ENCODE results near the gene ERC1.

Gene ERC1

DNA sequence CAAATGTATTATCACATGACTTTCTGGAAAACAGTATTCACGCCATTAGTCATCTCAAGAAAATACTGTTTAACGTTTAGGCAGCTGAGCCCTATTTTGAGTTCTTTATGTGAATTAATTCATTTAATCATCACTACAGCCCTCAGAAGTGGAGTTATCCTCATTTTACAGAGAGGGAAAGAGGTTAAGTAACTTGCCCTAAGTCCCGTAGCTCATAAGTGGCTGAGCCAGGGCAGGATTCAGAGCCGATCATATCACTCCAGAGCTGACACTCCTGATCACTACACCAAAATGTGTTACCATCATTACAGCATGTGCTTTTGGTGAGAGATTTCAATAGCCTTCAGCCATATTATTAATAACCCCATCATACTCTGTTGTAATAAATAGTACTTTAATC is 392.7 kb downstream of the ERC1 start:
- peaks cover 17% of the 10 kb centered on the region for H3K36me3 Mint-ChIP-seq
- no peaks in the 10 kb centered on the region for H3K4me1 Mint-ChIP-seq
- no peak overlapping the region for H3K4me3 Mint-ChIP-seq
- ATAC-seq = no peak
- H3K27ac Mint-ChIP-seq = no peak overlapping the region
- no peaks in the 10 kb centered on the region for H3K9me3 Mint-ChIP-seq
- no peaks in the 10 kb centered on the region for H3K27me3 Mint-ChIP-seq

GRCh38 chr12:1384910-1385309 is 393.9 kb downstream of the ERC1 start:
- H3K4me3 Mint-ChIP-seq = no peak overlapping the region
- H3K9me3 Mint-ChIP-seq = no peaks in the 10 kb centered on the region
- no peaks in the 10 kb centered on the region for H3K27me3 Mint-ChIP-seq
- H3K36me3 Mint-ChIP-seq = peaks cover 17% of the 10 kb centered on the region
- no peaks in the 10 kb centered on the region for H3K4me1 Mint-ChIP-seq
- no peak for ATAC-seq
- H3K27ac Mint-ChIP-seq = no peak overlapping the region

GRCh38 chr12:1391722-1392121 is 400.7 kb downstream of the ERC1 start:
- Mint-ChIP-seq H3K27me3 (no peaks in the 10 kb centered on the region), H3K27ac (no peak overlapping the region), H3K9me3 (no peaks in the 10 kb centered on the region), H3K4me3 (no peak overlapping the region), H3K4me1 (no peaks in the 10 kb centered on the region), H3K36me3 (peaks cover 47% of the 10 kb centered on the region)
- no peak for ATAC-seq

DNA sequence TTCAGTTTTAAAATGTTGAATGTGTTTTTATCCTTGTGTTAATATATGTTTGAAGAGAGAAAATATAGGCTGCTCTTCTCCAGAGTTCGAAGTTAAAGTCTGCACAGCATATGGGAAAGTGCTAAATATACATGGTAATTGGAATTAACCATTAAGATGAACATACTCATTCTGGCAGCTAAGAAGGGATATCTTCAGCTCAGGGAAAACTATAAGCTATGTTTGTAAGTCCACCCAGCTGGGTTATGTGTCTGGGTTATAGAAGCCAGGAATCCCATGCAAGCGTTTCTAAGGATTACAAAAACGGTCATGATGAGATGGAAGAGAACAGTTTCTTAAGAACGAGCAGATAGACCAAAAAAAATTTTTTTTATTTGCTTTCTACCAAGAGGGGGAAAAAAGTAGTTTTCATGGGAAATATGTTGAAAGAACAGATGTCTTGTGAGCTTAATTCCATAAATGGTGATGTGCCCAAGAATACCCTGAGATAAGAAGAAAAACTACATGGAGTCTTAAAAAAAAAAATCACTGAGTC is 404.5 kb downstream of the ERC1 start:
- no peaks in the 10 kb centered on the region for H3K27me3 Mint-ChIP-seq
- H3K9me3 Mint-ChIP-seq = no peaks in the 10 kb centered on the region
- no peaks in the 10 kb centered on the region for H3K4me1 Mint-ChIP-seq
- ATAC-seq = no peak
- no peak overlapping the region for H3K27ac Mint-ChIP-seq
- no peak overlapping the region for H3K4me3 Mint-ChIP-seq
- peaks cover 36% of the 10 kb centered on the region for H3K36me3 Mint-ChIP-seq

GRCh38 chr12:1398673-1399072 is 407.6 kb downstream of the ERC1 start:
- no peaks in the 10 kb centered on the region for H3K4me1 Mint-ChIP-seq
- no peak for ATAC-seq
- peaks cover 26% of the 10 kb centered on the region for H3K36me3 Mint-ChIP-seq
- H3K4me3 Mint-ChIP-seq = no peak overlapping the region
- H3K9me3 Mint-ChIP-seq = no peaks in the 10 kb centered on the region
- no peaks in the 10 kb centered on the region for H3K27me3 Mint-ChIP-seq
- no peak overlapping the region for H3K27ac Mint-ChIP-seq

DNA sequence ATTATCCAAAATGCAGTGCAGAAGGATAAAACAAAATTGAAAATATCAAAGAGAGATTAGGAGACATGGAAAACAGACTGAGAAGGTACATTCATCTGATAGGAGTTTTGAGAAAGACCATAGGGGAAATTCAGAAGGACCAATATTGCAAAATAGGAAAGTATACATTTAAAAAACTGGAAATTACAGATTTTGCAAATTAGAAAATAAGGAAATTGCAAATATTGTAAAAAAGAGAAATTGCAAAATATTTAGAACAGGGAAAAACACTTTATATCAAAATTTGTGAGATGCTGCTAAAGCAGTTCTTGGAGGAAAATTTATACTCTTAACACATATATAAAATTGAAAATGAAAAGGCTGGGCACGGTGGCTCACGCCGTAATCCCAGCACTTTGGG is 410.9 kb downstream of the ERC1 start:
- H3K36me3 Mint-ChIP-seq = peaks cover 6% of the 10 kb centered on the region
- H3K4me3 Mint-ChIP-seq = no peak overlapping the region
- no peaks in the 10 kb centered on the region for H3K27me3 Mint-ChIP-seq
- no peak for ATAC-seq
- H3K27ac Mint-ChIP-seq = no peak overlapping the region
- H3K4me1 Mint-ChIP-seq = no peaks in the 10 kb centered on the region
- H3K9me3 Mint-ChIP-seq = no peaks in the 10 kb centered on the region

- Mint-ChIP-seq H3K4me3 (no peak overlapping the region), H3K4me1 (no peaks in the 10 kb centered on the region), H3K36me3 (peaks cover 11% of the 10 kb centered on the region), H3K9me3 (no peaks in the 10 kb centered on the region), H3K27me3 (no peaks in the 10 kb centered on the region), H3K27ac (no peak overlapping the region)
- ATAC-seq = no peak
These were observed 412.4 kb downstream of the ERC1 start for GRCh38 chr12:1403417-1403816.

DNA sequence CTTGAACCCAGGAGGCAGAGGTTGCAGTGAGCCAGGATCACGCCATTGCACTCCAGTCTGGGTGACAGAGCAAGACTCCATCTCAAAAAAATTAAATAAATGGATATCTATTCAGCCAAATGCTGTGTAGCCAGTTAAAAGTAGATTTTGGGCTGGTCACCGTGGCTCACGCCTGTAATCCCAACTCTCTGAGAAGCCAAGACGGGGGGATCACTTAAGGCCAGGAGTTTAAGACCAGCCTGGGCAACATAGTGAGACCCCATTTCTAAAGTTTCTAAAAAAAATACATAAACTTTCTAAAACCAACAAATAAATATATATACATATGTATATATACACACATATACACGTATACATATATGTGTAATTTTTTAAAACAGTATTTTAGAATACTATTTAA is 414.6 kb downstream of the ERC1 start:
- no peaks in the 10 kb centered on the region for H3K4me1 Mint-ChIP-seq
- no peaks in the 10 kb centered on the region for H3K27me3 Mint-ChIP-seq
- peaks cover 28% of the 10 kb centered on the region for H3K36me3 Mint-ChIP-seq
- H3K9me3 Mint-ChIP-seq = no peaks in the 10 kb centered on the region
- H3K27ac Mint-ChIP-seq = no peak overlapping the region
- ATAC-seq = no peak
- H3K4me3 Mint-ChIP-seq = no peak overlapping the region

- H3K4me1 Mint-ChIP-seq = no peaks in the 10 kb centered on the region
- no peak overlapping the region for H3K27ac Mint-ChIP-seq
- no peak overlapping the region for H3K4me3 Mint-ChIP-seq
- peaks cover 63% of the 10 kb centered on the region for H3K36me3 Mint-ChIP-seq
- H3K9me3 Mint-ChIP-seq = no peaks in the 10 kb centered on the region
- H3K27me3 Mint-ChIP-seq = no peaks in the 10 kb centered on the region
- ATAC-seq = no peak
These were observed 419.8 kb downstream of the ERC1 start for GRCh38 chr12:1410794-1411193.

DNA sequence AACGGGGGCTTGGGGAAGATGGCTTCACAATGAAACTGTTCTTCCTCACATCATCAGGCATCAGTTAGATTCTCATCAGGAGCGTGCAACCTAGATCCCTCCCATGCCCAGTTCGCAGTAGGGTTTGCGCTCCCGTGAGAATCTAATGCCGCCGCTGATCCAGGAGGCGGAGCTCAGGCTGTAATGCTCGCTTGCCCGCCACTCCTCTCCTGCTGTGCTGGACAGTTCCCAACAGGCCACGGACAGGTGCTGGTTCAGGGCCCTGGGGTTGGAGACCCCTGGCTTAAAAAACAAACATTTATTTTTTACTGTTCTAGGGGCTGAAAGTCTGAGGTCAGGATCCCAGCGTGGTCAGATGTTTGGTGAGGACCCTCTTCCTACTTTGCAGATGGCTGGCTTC is 422.9 kb downstream of the ERC1 start:
- H3K36me3 Mint-ChIP-seq = peaks cover 82% of the 10 kb centered on the region
- no peak for ATAC-seq
- H3K27me3 Mint-ChIP-seq = no peaks in the 10 kb centered on the region

DNA sequence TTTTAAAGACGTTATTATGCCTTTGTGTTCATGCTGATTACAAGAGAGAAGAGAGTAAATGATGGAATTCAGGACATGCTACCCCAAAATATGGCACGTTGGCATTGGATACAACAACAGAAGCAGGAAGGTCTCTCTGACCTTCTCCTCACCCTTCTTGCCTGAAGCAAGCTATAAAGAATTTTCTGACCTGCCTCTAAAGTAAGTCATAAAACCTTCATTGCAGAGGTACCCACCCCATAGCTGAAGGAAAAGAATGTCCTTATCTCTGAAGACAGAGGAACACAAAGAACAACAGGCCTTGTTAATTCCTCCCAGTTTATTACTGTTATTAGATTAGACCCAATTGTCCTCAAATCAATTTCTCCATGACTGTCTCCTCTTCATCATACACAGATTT is 427.1 kb downstream of the ERC1 start:
- no peak for ATAC-seq
- Mint-ChIP-seq H3K4me1 (peaks cover 11% of the 10 kb centered on the region), H3K9me3 (peaks cover 6% of the 10 kb centered on the region), H3K4me3 (no peak overlapping the region), H3K36me3 (peaks cover 78% of the 10 kb centered on the region), H3K27ac (peak overlapping the region; percentile 7), H3K27me3 (no peaks in the 10 kb centered on the region)

More for the DNA sequence above, 422.9 kb downstream of the ERC1 start:
- H3K27ac Mint-ChIP-seq = no peak overlapping the region
- no peak overlapping the region for H3K4me3 Mint-ChIP-seq
- no peaks in the 10 kb centered on the region for H3K4me1 Mint-ChIP-seq
- H3K9me3 Mint-ChIP-seq = no peaks in the 10 kb centered on the region

GRCh38 chr12:1419849-1420371 is 428.9 kb downstream of the ERC1 start:
- peaks cover 9% of the 10 kb centered on the region for H3K9me3 Mint-ChIP-seq
- no peak overlapping the region for H3K27ac Mint-ChIP-seq
- H3K36me3 Mint-ChIP-seq = peaks cover 67% of the 10 kb centered on the region
- H3K27me3 Mint-ChIP-seq = no peaks in the 10 kb centered on the region
- peaks cover 28% of the 10 kb centered on the region for H3K4me1 Mint-ChIP-seq
- ATAC-seq = no peak
- H3K4me3 Mint-ChIP-seq = no peak overlapping the region

DNA sequence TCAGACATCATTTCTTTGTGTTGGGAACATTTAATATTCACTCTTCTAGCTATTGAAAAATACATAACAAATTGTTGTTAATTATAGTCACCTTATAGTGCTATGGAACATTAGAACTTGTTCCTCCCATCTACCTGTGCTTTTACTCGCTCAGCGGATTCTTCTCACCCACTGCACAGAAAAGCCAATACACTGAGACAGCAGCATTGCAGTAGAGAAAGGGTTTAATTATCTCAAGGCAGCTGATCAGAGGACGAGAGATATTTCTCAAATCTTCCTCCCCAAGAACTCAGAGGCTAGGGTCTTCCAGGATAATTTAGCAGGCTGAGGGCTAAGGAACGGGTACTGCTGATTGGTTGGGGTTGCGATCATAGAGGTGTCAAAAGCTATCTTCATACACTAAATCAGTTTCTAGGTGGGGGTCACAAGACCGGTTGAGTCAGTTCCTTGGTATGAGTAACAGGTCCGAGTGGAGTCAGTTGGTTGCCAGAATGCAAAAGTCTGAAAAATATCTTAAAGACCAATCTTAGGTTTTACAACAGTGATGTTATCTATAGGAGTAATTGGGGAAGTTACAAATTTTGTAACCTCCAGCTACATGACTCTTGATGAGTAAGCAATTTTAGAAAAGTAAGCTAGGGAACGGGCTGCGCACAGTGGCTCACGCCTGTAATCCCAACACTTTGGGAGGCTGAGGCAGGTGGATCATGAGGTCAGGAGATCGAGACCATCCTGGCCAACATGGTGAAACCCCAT is 430.2 kb downstream of the ERC1 start:
- Mint-ChIP-seq H3K4me3 (no peak overlapping the region), H3K27me3 (no peaks in the 10 kb centered on the region), H3K27ac (no peak overlapping the region), H3K9me3 (peaks cover 9% of the 10 kb centered on the region), H3K36me3 (peaks cover 56% of the 10 kb centered on the region), H3K4me1 (peaks cover 31% of the 10 kb centered on the region)
- ATAC-seq = no peak

DNA sequence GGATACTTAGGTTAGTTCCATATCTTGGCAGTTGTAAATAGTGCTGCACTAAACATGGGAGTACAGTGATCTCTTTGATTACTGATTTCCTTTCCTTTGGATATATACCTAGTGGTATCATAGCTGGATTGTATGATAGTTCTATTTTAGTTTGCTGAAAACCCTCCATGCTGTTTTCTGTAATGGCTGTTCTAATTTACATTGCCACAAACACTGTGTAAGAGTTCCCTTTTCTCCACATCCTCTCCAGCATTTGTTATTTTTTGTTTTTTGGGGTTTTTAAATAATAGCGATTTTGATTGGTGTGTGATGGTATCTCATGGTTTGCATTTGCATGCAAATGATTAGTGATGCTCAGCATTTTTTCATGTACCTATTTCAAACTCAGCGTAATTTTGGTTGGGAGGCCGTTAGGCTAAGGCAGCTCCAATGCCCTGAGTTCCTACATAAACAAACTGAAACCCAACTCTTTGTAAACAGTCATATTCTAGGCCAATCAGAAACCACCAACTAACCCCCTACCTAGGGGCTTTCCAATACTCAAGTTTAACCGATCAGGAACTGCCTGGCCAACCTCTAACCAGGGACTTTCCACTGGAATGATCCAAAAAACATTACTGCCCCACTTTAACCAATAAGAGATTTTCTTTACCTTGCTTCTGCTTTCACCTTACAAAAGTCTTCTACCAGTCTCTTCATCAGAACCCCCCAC is 431.7 kb downstream of the ERC1 start:
- peaks cover 44% of the 10 kb centered on the region for H3K36me3 Mint-ChIP-seq
- H3K9me3 Mint-ChIP-seq = peaks cover 9% of the 10 kb centered on the region
- no peak overlapping the region for H3K4me3 Mint-ChIP-seq
- no peaks in the 10 kb centered on the region for H3K27me3 Mint-ChIP-seq
- peak overlapping the region; percentile 57 for H3K27ac Mint-ChIP-seq
- peaks cover 31% of the 10 kb centered on the region for H3K4me1 Mint-ChIP-seq
- ATAC-seq = peak; percentile 62

- ATAC-seq = no peak
- H3K27ac Mint-ChIP-seq = no peak overlapping the region
- H3K9me3 Mint-ChIP-seq = peaks cover 7% of the 10 kb centered on the region
- H3K4me1 Mint-ChIP-seq = peaks cover 31% of the 10 kb centered on the region
- H3K4me3 Mint-ChIP-seq = no peak overlapping the region
- no peaks in the 10 kb centered on the region for H3K27me3 Mint-ChIP-seq
- H3K36me3 Mint-ChIP-seq = peaks cover 34% of the 10 kb centered on the region
These were observed 433.8 kb downstream of the ERC1 start for GRCh38 chr12:1424674-1425395.
